H1 (cell line): ENCODE measurements around the gene SLC22A31. TPM values are rescaled to one million over a fixed set of nuclear protein-coding genes. Genes with fewer than 3 reads are reported as not detected.

Experiments used
- CBX8 ChIP-seq: fragments of 300-800, 300-1000 bp; sonication (generic); IDR thresholded peaks from 2 replicates; pipeline ENCODE4 v1.7.1; 2016; ENCODE audit warnings: low read depth, low read length, borderline replicate concordance
- CHD1 ChIP-seq: IDR thresholded peaks from 2 replicates; pipeline ENCODE4 v1.6.1; 2012; ENCODE audit warnings: low read depth, low read length, improper control_type of control experiment
- EP300 ChIP-seq, 2 experiments: IDR thresholded peaks; 1 replicate in 1 of 2; 2 replicates in 1 of 2; pipeline ENCODE4 v1.6.1; 2011 to 2012; ENCODE audit warnings: low read depth in 2 of 2, low read length in 2 of 2, mild to moderate bottlenecking in 2 of 2, borderline replicate concordance in 1 of 2, inconsistent platforms in 1 of 2, moderate library complexity in 1 of 2
- HDAC2 ChIP-seq, 2 experiments: fragments of 300-600 bp in 1 of 2; sonication (generic) in 1 of 2; IDR thresholded peaks; 2 replicates each; pipeline ENCODE4 v1.6.1; 2011 to 2012; ENCODE audit warnings: low read depth in 2 of 2, low read length in 2 of 2, mild to moderate bottlenecking in 2 of 2, moderate library complexity in 2 of 2, borderline replicate concordance in 1 of 2, inconsistent platforms in 1 of 2
- POU5F1 ChIP-seq: IDR thresholded peaks from 2 replicates; pipeline ENCODE4 v1.6.1; 2011; ENCODE audit warnings: low read depth, mild to moderate bottlenecking, low read length, moderate library complexity
- SIN3A ChIP-seq, 2 experiments: IDR thresholded peaks in 1 of 2; conservative IDR thresholded peaks in 1 of 2; 2 replicates each; pipeline ENCODE4 v1.6.1; 2011 to 2012; ENCODE audit warnings: low read length in 2 of 2, improper control_type of control experiment in 1 of 2, low read depth in 1 of 2, mild to moderate bottlenecking in 1 of 2
- polyA plus RNA-seq, 7 experiments: library from polyadenylated mRNA; depleted of rRNA in 3 of 7; stranded (reverse) in 5 of 7; unstranded in 2 of 7; fragments of >200 nt in 5 of 7; fragments of 200-250 nt in 2 of 7; gene quantifications; 1 replicate in 5 of 7; 2 replicates in 1 of 7; 4 replicates in 1 of 7; pipeline versions ENCODE4 v1.2.1 to v1.2.3, GENCODE V29; 2011 to 2013; ENCODE audit warnings: missing spikeins in 2 of 7, mixed read lengths in 2 of 7
- total RNA-seq: library from RNA; stranded (reverse); fragmentation: NEBNext Ultra II Directional; extraction: Animal tissue kit (Norgen Biotek cat#: 25700); gene quantifications from 2 replicates; pipeline ENCODE4 v1.2.1, GENCODE V29; 2021

The SLC22A31 gene
- total and polyA plus RNA-seq, 2 of the 8 experiments (the other 6 are each of a cell fraction or from before 2014, with no cell fraction given), result 7.7 to 10.6 TPM

GRCh38 chr16:89150981-89151380 lies 49.4 kb downstream of the SLC22A31 start (continued):
- TF ChIP-seq HDAC2 (IDR thresholded peaks at IDR 0.05; ENCODE audit: borderline replicate concordance in 1 of 2, low read depth in 2 of 2, low read length in 2 of 2), result no peak
- no peak for TF ChIP-seq SIN3A (conservative IDR thresholded peaks at IDR 0.05 in 1 of 2, IDR thresholded peaks at IDR 0.05 in 1 of 2; ENCODE audit: low read depth in 1 of 2, low read length in 2 of 2)
- no peak for TF ChIP-seq CHD1
- TF ChIP-seq POU5F1, result no peak
- no peak for TF ChIP-seq CBX8
- no peak for TF ChIP-seq EP300 (IDR thresholded peaks at IDR 0.05; ENCODE audit: borderline replicate concordance in 1 of 2, low read depth in 2 of 2, low read length in 2 of 2)
